HCT116 (cell line): ENCODE data around the gene C9orf85. TPM values are rescaled to one million over a fixed set of nuclear protein-coding genes. Genes with fewer than 3 reads are reported as not detected.

Source experiments
- ATAC-seq: fragments of 200-7000 bp; cut with Tn5 transposase; 2 replicates; pipeline ENCODE4 v1.9.1; 2020; ENCODE audit warnings: mild to moderate bottlenecking, moderate library complexity
- BruUV-seq: library from RNA; stranded (reverse); fragments of 400-500 nt; replicated peaks from 2 replicates; lab custom pipeline; 2021; lab: Mats Ljungman, UMichigan
- CTCF ChIA-PET: fragments of 300-600 bp; sonication (Branson Sonifier 250); formaldehyde crosslinking; loops from one replicate; lab custom pipeline; 2021; ENCODE audit warnings: antibody characterized with exemption; lab: Charles Lee
- POLR2A ChIA-PET: fragments of 300-600, 350-600 bp; sonication (Branson Sonifier 250); formaldehyde crosslinking; loops from one replicate; lab custom pipeline; 2021; ENCODE audit warnings: antibody characterized with exemption; lab: Charles Lee
- RAD21 ChIA-PET, 2 experiments: fragments of 300-600 bp; sonication (Branson Sonifier 250); formaldehyde crosslinking; loops; one replicate each; lab custom pipeline; 2023; ENCODE audit warnings: low total read pairs in 2 of 2; ENCODE audit not compliant: uncharacterized antibody in 2 of 2, unreplicated experiment in 2 of 2, low non-redundant PET in 1 of 2; lab: Charles Lee
- DNase-seq: peaks from one replicate; pipeline ENCODE4 v3.0.0-alpha.2; 2010; ENCODE audit warnings: low read depth, low spot score
- H2AFZ ChIP-seq: fragments of 200-600 bp; shearing (Covaris generic), sonication (generic); 2 replicates; pipeline ENCODE4 v1.6.1; 2017; ENCODE audit warnings: low read depth, mixed run types, mixed read lengths, antibody characterized with exemption, low read length; ENCODE audit not compliant: poor library complexity, severe bottlenecking
- H3K27ac ChIP-seq: 2 replicates; pipeline ENCODE4 v1.5.1; 2012; ENCODE audit warnings: low read depth, low read length
- H3K27me3 ChIP-seq: fragments of 200-600 bp; sonication (generic); 2 replicates; pipeline ENCODE4 v1.6.1; 2016; ENCODE audit warnings: mixed run types, low read length, mixed read lengths; ENCODE audit not compliant: insufficient read depth
- H3K36me3 ChIP-seq, 2 experiments: fragments of 200-500 bp in 1 of 2; fragments of 200-600 bp in 1 of 2; sonication (Bioruptor generic) in 1 of 2; sonication (generic) in 1 of 2; 2 replicates each; pipeline versions ENCODE4 v1.5.1 to v1.6.1; 2014 to 2016; ENCODE audit warnings: low read length in 2 of 2, inconsistent platforms in 1 of 2, mixed read lengths in 1 of 2, mixed run types in 1 of 2; ENCODE audit not compliant: insufficient read depth in 2 of 2, control insufficient read depth in 1 of 2
- H3K4me1 ChIP-seq, 2 experiments: fragments of 200-600 bp in 1 of 2; sonication (generic) in 1 of 2; 2 replicates each; pipeline versions ENCODE4 v1.5.1 to v1.6.1; 2012 to 2017; ENCODE audit warnings: low read length in 2 of 2, inconsistent platforms in 1 of 2, mild to moderate bottlenecking in 1 of 2, mixed read lengths in 1 of 2, mixed run types in 1 of 2, moderate library complexity in 1 of 2; ENCODE audit not compliant: insufficient read depth in 2 of 2, control insufficient read depth in 1 of 2
- H3K4me2 ChIP-seq: fragments of 200-600 bp; sonication (generic); 2 replicates; pipeline ENCODE4 v1.6.1; 2017; ENCODE audit warnings: mixed run types, low read length, mixed read lengths
- H3K4me3 ChIP-seq, 2 experiments: fragments of 200-600 bp in 1 of 2; sonication (generic) in 1 of 2; replicated peaks in 1 of 2; 2 replicates each; pipeline ENCODE4 v1.5.1; 2011 to 2016; ENCODE audit warnings: low read length in 2 of 2, control low read depth in 1 of 2, low read depth in 1 of 2, mild to moderate bottlenecking in 1 of 2, mixed read lengths in 1 of 2, mixed run types in 1 of 2
- H3K79me2 ChIP-seq: fragments of 200-600 bp; sonication (generic); 2 replicates; pipeline ENCODE4 v1.6.1; 2017; ENCODE audit warnings: mild to moderate bottlenecking, mixed run types, low read length, moderate library complexity, mixed read lengths; ENCODE audit not compliant: insufficient read depth
- H3K9ac ChIP-seq: fragments of 200-600 bp; sonication (generic); 2 replicates; pipeline ENCODE4 v1.6.1; 2016; ENCODE audit warnings: low read length, mixed read lengths
- H3K9me2 ChIP-seq: fragments of 200-600 bp; sonication (generic), shearing (Covaris generic); 2 replicates; pipeline ENCODE4 v1.6.1; 2017; ENCODE audit warnings: mixed run types, mild to moderate bottlenecking, moderate library complexity; ENCODE audit not compliant: insufficient read depth
- H3K9me3 ChIP-seq, 2 experiments: fragments of 200-500 bp in 1 of 2; fragments of 200-600 bp in 1 of 2; sonication (Bioruptor generic) in 1 of 2; sonication (generic) in 1 of 2; 2 replicates each; pipeline ENCODE4 v1.6.1; 2014 to 2017; ENCODE audit warnings: low read length in 2 of 2, mixed read lengths in 2 of 2, inconsistent platforms in 1 of 2, low read depth in 1 of 2, mild to moderate bottlenecking in 1 of 2, mixed run types in 1 of 2, moderate library complexity in 1 of 2; ENCODE audit not compliant: control insufficient read depth in 1 of 2, insufficient read depth in 1 of 2
- H4K20me1 ChIP-seq: fragments of 200-600 bp; sonication (generic), shearing (Covaris generic); 2 replicates; pipeline ENCODE4 v1.6.1; 2017; ENCODE audit warnings: mixed run types, mild to moderate bottlenecking, moderate library complexity; ENCODE audit not compliant: insufficient read depth
- CBX3 ChIP-seq: IDR thresholded peaks from 2 replicates; pipeline ENCODE4 v1.6.1; 2012; ENCODE audit warnings: low read depth
- EGR1 ChIP-seq: IDR thresholded peaks from 2 replicates; pipeline ENCODE4 v1.6.1; 2012; ENCODE audit warnings: low read depth
- ELF1 ChIP-seq: IDR thresholded peaks from 2 replicates; pipeline ENCODE4 v1.6.1; 2012; ENCODE audit warnings: low read depth, borderline replicate concordance
- EZH2phosphoT487 ChIP-seq: fragments of 200-600 bp; IDR thresholded peaks from 2 replicates; pipeline ENCODE4 v1.6.1; 2018; ENCODE audit warnings: antibody characterized with exemption, borderline replicate concordance
- FOSL1 ChIP-seq: IDR thresholded peaks from 2 replicates; pipeline ENCODE4 v1.6.1; 2012; ENCODE audit warnings: low read depth
- POLR2A ChIP-seq: IDR thresholded peaks from 2 replicates; pipeline ENCODE4 v1.7.0; 2011; ENCODE audit warnings: borderline replicate concordance; ENCODE audit not compliant: insufficient read depth, insufficient read length; ENCODE audit errors: extremely low read depth
- POLR2AphosphoS5 ChIP-seq: IDR thresholded peaks from 2 replicates; pipeline ENCODE4 v1.6.1; 2011; ENCODE audit warnings: mild to moderate bottlenecking, low read depth, low read length, moderate library complexity
- RAD21 ChIP-seq: IDR thresholded peaks from 2 replicates; pipeline ENCODE4 v1.6.1; 2012; ENCODE audit warnings: low read depth, mild to moderate bottlenecking
- TCF7L2 ChIP-seq: IDR thresholded peaks from 2 replicates; pipeline ENCODE4 v1.7.0; 2011; ENCODE audit warnings: borderline replicate concordance, inconsistent platforms; ENCODE audit not compliant: insufficient read depth, insufficient read length; ENCODE audit errors: extremely low read depth
- YY1 ChIP-seq: IDR thresholded peaks from 2 replicates; pipeline ENCODE4 v1.6.1; 2011; ENCODE audit warnings: low read length, low read depth, moderate library complexity, mild to moderate bottlenecking; ENCODE audit not compliant: insufficient replicate concordance; ENCODE audit errors: extremely low read depth
- ZNF274 ChIP-seq: fragments of 200-500 bp; sonication (Bioruptor generic); IDR thresholded peaks from 2 replicates; pipeline ENCODE4 v1.6.1; 2014; ENCODE audit warnings: mild to moderate bottlenecking, low read depth, low read length, inconsistent platforms
- intact Hi-C: fragments of 100-400 bp; cut with micrococcal nuclease; formaldehyde crosslinking; loops from 2 replicates; pipeline ENCODE4 v1.10.0; 2022
- total RNA-seq: library from RNA; stranded (reverse); gene quantifications from one replicate; pipeline ENCODE4 v1.2.1, GENCODE V29; 2021; ENCODE audit not compliant: unreplicated experiment
- TF ChIP-seq, protein P1 (sequence below): IDR thresholded peaks from 2 replicates; pipeline ENCODE4 v1.6.1; 2012
- TF ChIP-seq, protein P2 (sequence below): IDR thresholded peaks from 2 replicates; pipeline ENCODE4 v1.6.1; 2012
- TF ChIP-seq, protein P3 (sequence below), 3 experiments: fragments of 200-600 bp in 1 of 3; sonication (generic) in 1 of 3; IDR thresholded peaks in 2 of 3; conservative IDR thresholded peaks in 1 of 3; 2 replicates each; pipeline ENCODE4 v1.5.1; 2012 to 2017; ENCODE audit warnings: low read depth in 2 of 3, low read length in 2 of 3, antibody characterized with exemption in 1 of 3, borderline replicate concordance in 1 of 3, control low read depth in 1 of 3, mild to moderate bottlenecking in 1 of 3, mixed read lengths in 1 of 3, mixed run types in 1 of 3, moderate library complexity in 1 of 3; ENCODE audit not compliant: insufficient read depth in 1 of 3

C9orf85 gene
- total RNA-seq, 1 experiment from 2014 or later: 12.4 TPM

DNA sequence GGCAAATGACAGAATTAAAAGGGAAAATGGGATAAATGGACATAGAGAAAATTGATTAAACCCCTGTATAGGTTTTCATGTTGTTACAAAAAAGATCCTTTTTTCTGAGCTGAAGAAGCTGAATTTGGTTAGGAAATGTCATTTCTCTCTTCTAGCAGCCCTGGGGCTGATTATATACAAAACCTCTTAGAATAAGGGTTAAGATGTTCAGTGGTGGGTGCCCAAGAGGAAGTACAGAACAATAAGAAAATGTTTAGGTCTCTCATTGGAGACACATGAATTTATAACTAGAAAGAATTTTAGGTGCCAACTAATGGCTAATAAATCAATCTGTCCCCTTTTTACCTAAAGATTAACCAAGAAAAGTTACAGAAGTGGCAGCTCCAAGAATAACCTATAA lies 14.7 kb upstream of the C9orf85 start:
- peaks cover 90% of the 10 kb centered on the region for H3K79me2 ChIP-seq
- no peak overlapping the region for H2AFZ ChIP-seq
- H3K4me1 ChIP-seq: no peaks in the 10 kb centered on the region
- no peak overlapping the region for H3K4me3 ChIP-seq
- intact Hi-C loops: no loop called here
- H3K27me3 ChIP-seq: no peaks in the 10 kb centered on the region
- peaks cover 3% of the 10 kb centered on the region; the same call in 1 of the 2 replicates for H4K20me1 ChIP-seq
- ChIA-PET RAD21 (no interaction called here), CTCF (no interaction called here), POLR2A (no interaction called here)
- DNase-seq (no peak), ATAC-seq (no peak)
- no peak overlapping the region for H3K4me2 ChIP-seq
- no peaks in the 10 kb centered on the region for H3K36me3 ChIP-seq
- no TSS peak for BruUV-seq
- H3K9me2 ChIP-seq: no peaks in the 10 kb centered on the region
- TF ChIP-seq, protein P1, sequence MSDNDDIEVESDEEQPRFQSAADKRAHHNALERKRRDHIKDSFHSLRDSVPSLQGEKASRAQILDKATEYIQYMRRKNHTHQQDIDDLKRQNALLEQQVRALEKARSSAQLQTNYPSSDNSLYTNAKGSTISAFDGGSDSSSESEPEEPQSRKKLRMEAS: no peak
- no peak for TF ChIP-seq FOSL1
- no peak for TF ChIP-seq POLR2A
- TF ChIP-seq EGR1: no peak
- no peak for TF ChIP-seq TCF7L2
- TF ChIP-seq RAD21: no peak
- TF ChIP-seq ZNF274: no peak
- TF ChIP-seq ELF1: no peak
- TF ChIP-seq, protein P2, sequence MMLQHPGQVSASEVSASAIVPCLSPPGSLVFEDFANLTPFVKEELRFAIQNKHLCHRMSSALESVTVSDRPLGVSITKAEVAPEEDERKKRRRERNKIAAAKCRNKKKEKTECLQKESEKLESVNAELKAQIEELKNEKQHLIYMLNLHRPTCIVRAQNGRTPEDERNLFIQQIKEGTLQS: no peak
- TF ChIP-seq YY1: no peak
- no peak for TF ChIP-seq EZH2phosphoT487
- TF ChIP-seq POLR2AphosphoS5: no peak
- TF ChIP-seq, protein P3, sequence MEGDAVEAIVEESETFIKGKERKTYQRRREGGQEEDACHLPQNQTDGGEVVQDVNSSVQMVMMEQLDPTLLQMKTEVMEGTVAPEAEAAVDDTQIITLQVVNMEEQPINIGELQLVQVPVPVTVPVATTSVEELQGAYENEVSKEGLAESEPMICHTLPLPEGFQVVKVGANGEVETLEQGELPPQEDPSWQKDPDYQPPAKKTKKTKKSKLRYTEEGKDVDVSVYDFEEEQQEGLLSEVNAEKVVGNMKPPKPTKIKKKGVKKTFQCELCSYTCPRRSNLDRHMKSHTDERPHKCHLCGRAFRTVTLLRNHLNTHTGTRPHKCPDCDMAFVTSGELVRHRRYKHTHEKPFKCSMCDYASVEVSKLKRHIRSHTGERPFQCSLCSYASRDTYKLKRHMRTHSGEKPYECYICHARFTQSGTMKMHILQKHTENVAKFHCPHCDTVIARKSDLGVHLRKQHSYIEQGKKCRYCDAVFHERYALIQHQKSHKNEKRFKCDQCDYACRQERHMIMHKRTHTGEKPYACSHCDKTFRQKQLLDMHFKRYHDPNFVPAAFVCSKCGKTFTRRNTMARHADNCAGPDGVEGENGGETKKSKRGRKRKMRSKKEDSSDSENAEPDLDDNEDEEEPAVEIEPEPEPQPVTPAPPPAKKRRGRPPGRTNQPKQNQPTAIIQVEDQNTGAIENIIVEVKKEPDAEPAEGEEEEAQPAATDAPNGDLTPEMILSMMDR (IDR thresholded peaks at IDR 0.05 in 2 of 3, conservative IDR thresholded peaks at IDR 0.05 in 1 of 3; ENCODE audit: borderline replicate concordance in 1 of 3, insufficient read depth in 1 of 3, low read depth in 2 of 3, low read length in 2 of 3): no peak
- TF ChIP-seq CBX3: no peak
- no peak overlapping the region for H3K9ac ChIP-seq
- H3K27ac ChIP-seq: no peak overlapping the region
- H3K9me3 ChIP-seq: no peaks in the 10 kb centered on the region
